Measurements from ENCODE around the gene PRR14L. TPM values are rescaled to one million over a fixed set of nuclear protein-coding genes. Genes with fewer than 3 reads are reported as not detected.
"Not testable (repeated sequence)": the region's sequence is repeated elsewhere in the genome, so short reads cannot be mapped to it uniquely, and the experiment has no call there.

Gene PRR14L
- total and polyA plus RNA-seq, 3 donors from 2014 or later = 15.9 to 57.0 (median 52.3) TPM

DNA sequence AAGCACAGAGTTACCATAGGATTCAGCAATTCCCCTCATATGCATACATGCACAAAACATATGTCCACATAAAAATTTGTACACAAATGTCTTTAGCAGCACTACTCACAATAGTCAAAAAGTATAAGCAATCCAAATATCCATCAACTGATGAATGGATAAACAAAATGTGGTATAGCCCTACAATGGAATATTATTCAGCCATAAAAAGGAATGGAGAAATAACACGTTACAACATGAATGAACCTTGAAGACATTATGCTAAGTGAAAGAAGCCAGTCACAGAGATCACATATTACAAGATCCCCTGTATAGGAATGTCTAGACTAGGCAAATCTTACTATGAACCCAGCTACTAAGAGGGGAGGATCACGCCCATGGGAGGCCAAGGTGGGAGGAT lies 7.2 kb downstream of the PRR14L start:
- Histone ChIP-seq H3K27me3 (no peaks in the 10 kb centered on the region), H3K27ac (no peak overlapping the region), H3K4me3 (no peak overlapping the region), H3K4me1 (peaks cover 15% of the 10 kb centered on the region), H3K36me3 (ENCODE audit: low read depth, missing control alignments) (no peaks in the 10 kb centered on the region), H3K9me3 (no peaks in the 10 kb centered on the region)
- TF ChIP-seq POLR2A (IDR thresholded peaks at IDR 0.05) = no peak
- no peak for TF ChIP-seq CTCF (IDR thresholded peaks at IDR 0.05)
- 94 to 98% methylated on average over 2 of the region's 2 CpGs for WGBS, 2 donors
- intact Hi-C loops (cut with DNase I; ENCODE audit: low total_unique reads) = no loop called here
- no peak for DNase-seq

GRCh38 chr22:31742115-31742514 lies 7.8 kb downstream of the PRR14L start:
- Histone ChIP-seq H3K27ac (no peak overlapping the region), H3K4me3 (no peak overlapping the region), H3K36me3 (ENCODE audit: low read depth, missing control alignments) (no peaks in the 10 kb centered on the region), H3K27me3 (no peaks in the 10 kb centered on the region), H3K9me3 (no peaks in the 10 kb centered on the region), H3K4me1 (peaks cover 15% of the 10 kb centered on the region)
- intact Hi-C loops (cut with DNase I; ENCODE audit: low total_unique reads) = no loop called here
- TF ChIP-seq POLR2A (IDR thresholded peaks at IDR 0.05) (no peak), CTCF (IDR thresholded peaks at IDR 0.05) (no peak)
- no peak for DNase-seq
- WGBS, 2 donors = 71 to 78% methylated on average over 3 of the region's 3 CpGs

DNA sequence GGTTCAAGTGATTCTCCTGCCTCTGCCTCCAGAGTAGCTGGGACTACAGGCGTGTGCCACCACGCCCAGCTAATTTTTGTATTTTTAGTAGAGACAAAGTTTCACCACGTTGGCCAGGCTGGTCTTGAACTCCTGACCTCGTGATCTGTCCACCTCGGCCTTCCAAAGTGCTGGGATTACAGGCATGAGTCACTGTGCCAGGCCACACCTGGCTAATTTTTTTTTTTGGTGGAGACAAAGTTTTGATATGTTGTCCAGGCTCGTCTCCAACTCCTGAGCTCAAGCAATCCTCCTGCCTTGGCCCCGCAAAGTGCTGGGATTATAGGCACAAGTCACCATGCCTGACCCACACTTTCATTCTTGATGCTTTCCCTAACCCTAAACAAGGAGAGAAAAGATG lies 9.6 kb downstream of the PRR14L start:
- DNase-seq; H3K27me3 ChIP-seq; H3K36me3 ChIP-seq (ENCODE audit: low read depth, missing control alignments); H3K4me3 ChIP-seq; intact Hi-C loops (cut with DNase I; ENCODE audit: low total_unique reads); H3K27ac ChIP-seq; H3K9me3 ChIP-seq: not testable (repeated sequence)
- H3K4me1 ChIP-seq = peaks cover 15% of the 10 kb centered on the region
- 78 to 83% methylated on average over 7 of the region's 7 CpGs for WGBS, 2 donors

- Histone ChIP-seq H3K36me3 (ENCODE audit: low read depth, missing control alignments) (no peaks in the 10 kb centered on the region), H3K27ac (no peak overlapping the region), H3K4me1 (peaks cover 15% of the 10 kb centered on the region), H3K27me3 (no peaks in the 10 kb centered on the region), H3K4me3 (no peak overlapping the region), H3K9me3 (no peaks in the 10 kb centered on the region)
- DNase-seq = no peak
- TF ChIP-seq POLR2A (IDR thresholded peaks at IDR 0.05) = no peak
- no peak for TF ChIP-seq CTCF (IDR thresholded peaks at IDR 0.05)
- WGBS, 2 donors = 38 to 53% methylated on average over 2 of the region's 2 CpGs
- intact Hi-C loops (cut with DNase I; ENCODE audit: low total_unique reads) = no loop called here
Measured at GRCh38 chr22:31739795-31740201, 10.1 kb downstream of the PRR14L start.

DNA sequence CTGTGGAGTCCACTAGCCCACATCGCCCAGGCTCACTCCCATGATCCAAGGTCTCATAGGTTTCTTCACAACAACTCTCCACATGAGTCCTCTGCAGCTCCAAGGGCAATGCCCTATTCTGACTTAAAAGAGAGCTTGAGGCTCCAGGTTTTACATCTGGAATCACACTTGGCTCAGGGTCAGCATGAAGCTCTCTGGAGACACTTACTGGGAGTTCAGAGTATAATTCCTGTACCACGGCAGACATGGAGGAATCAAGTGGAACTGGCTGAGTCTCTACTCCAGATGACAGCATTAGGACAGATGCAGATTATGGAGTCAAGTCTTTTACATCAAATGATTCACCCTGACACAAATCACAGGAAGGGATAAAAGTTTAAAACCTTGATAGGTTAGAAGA lies 11.4 kb downstream of the PRR14L start:
- intact Hi-C loops (cut with DNase I; ENCODE audit: low total_unique reads) = no loop called here
- TF ChIP-seq CTCF (IDR thresholded peaks at IDR 0.05) = no peak
- TF ChIP-seq POLR2A (IDR thresholded peaks at IDR 0.05) = no peak
- DNase-seq = no peak
- no peak overlapping the region for H3K4me3 ChIP-seq
- no peaks in the 10 kb centered on the region for H3K9me3 ChIP-seq
- peaks cover 15% of the 10 kb centered on the region for H3K4me1 ChIP-seq
- no peak overlapping the region for H3K27ac ChIP-seq
- H3K36me3 ChIP-seq (ENCODE audit: low read depth, missing control alignments) = no peaks in the 10 kb centered on the region
- WGBS, 2 donors = 54 to 58% methylated on average over 2 of the region's 2 CpGs
- H3K27me3 ChIP-seq = no peaks in the 10 kb centered on the region

Measured in testis (tissue), 3 donors.